CD4-positive, alpha-beta T cell treated with Interleukin-12 subunit alpha and Interleukin-12 subunit beta, for 1 hour (primary cell): ENCODE measurements around the gene PLXDC2.
"Not testable (repeated sequence)": the region's sequence is repeated elsewhere in the genome, so short reads cannot be mapped to it uniquely, and the experiment has no call there.

Experiments
- DNase-seq: peaks from one replicate; pipeline ENCODE4 v3.0.0-alpha.2; 2020

The PLXDC2 gene

GRCh38 chr10:19987931-19988330 is 171.7 kb downstream of the PLXDC2 start:
- no peak for DNase-seq

- no peak for DNase-seq
Observed at GRCh38 chr10:19993714-19994315, 177.6 kb downstream of the PLXDC2 start.

- no peak for DNase-seq
Observed at GRCh38 chr10:19998482-19998881, 182.2 kb downstream of the PLXDC2 start.

GRCh38 chr10:19999431-19999830 is 183.2 kb downstream of the PLXDC2 start:
- no peak for DNase-seq

- not testable (repeated sequence) for DNase-seq
Observed at GRCh38 chr10:20002026-20002425, 185.8 kb downstream of the PLXDC2 start.

GRCh38 chr10:20002657-20003056 is 186.4 kb downstream of the PLXDC2 start:
- DNase-seq: no peak

- DNase-seq: peak; percentile 0
Observed at GRCh38 chr10:20004087-20004523, 187.9 kb downstream of the PLXDC2 start.

GRCh38 chr10:20005638-20006037 is 189.4 kb downstream of the PLXDC2 start:
- DNase-seq: no peak

- DNase-seq: no peak
Observed at GRCh38 chr10:20006169-20006870, 190.1 kb downstream of the PLXDC2 start.

- DNase-seq: no peak
Observed at GRCh38 chr10:20007426-20007825, 191.2 kb downstream of the PLXDC2 start.

GRCh38 chr10:20013991-20014750 is 197.9 kb downstream of the PLXDC2 start:
- no peak for DNase-seq

- no peak for DNase-seq
Observed at GRCh38 chr10:20017961-20018360, 201.7 kb downstream of the PLXDC2 start.

GRCh38 chr10:20020677-20021076 is 204.4 kb downstream of the PLXDC2 start:
- no peak for DNase-seq

GRCh38 chr10:20029523-20029922 is 213.3 kb downstream of the PLXDC2 start:
- no peak for DNase-seq

GRCh38 chr10:20033476-20033875 is 217.2 kb downstream of the PLXDC2 start:
- no peak for DNase-seq

GRCh38 chr10:20034732-20035131 is 218.5 kb downstream of the PLXDC2 start:
- no peak for DNase-seq

GRCh38 chr10:20040012-20040411 is 223.8 kb downstream of the PLXDC2 start:
- DNase-seq: no peak

- DNase-seq: no peak
Observed at GRCh38 chr10:20041931-20042330, 225.7 kb downstream of the PLXDC2 start.

GRCh38 chr10:20045100-20045499 is 228.9 kb downstream of the PLXDC2 start:
- DNase-seq: not testable (repeated sequence)

- DNase-seq: no peak
Observed at GRCh38 chr10:20048161-20048560, 231.9 kb downstream of the PLXDC2 start.

- DNase-seq: no peak
Observed at GRCh38 chr10:20058135-20058534, 241.9 kb downstream of the PLXDC2 start.

GRCh38 chr10:20059084-20059835 is 243.0 kb downstream of the PLXDC2 start:
- DNase-seq: no peak

- DNase-seq: no peak
Observed at GRCh38 chr10:20065814-20066213, 249.6 kb downstream of the PLXDC2 start.
